ENCODE data around the gene FGF12. TPM values are rescaled to one million over a fixed set of nuclear protein-coding genes. Genes with fewer than 3 reads are reported as not detected.

The FGF12 gene
- total RNA-seq, 2 donors from 2014 or later: 0.25 to 0.48 TPM

GRCh38 chr3:192155194-192155593 is 572.1 kb downstream of the FGF12 start:
- intact Hi-C loops (cut with DNase I): no loop called here
- Histone ChIP-seq H3K36me3 (no peaks in the 10 kb centered on the region), H3K9me3 (no peaks in the 10 kb centered on the region), H3K9ac (ENCODE audit: low read depth in 2 of 2, low read length in 2 of 2) (no peak overlapping the region), H3K27me3 (no peaks in the 10 kb centered on the region), H3K27ac (no peak overlapping the region), H3K4me3 (no peak overlapping the region), H3K4me1 (no peaks in the 10 kb centered on the region)
- DNase-seq: no peak
- TF ChIP-seq CTCF (IDR thresholded peaks at IDR 0.05): no peak

- H3K27me3 ChIP-seq: no peaks in the 10 kb centered on the region
- H3K36me3 ChIP-seq: no peaks in the 10 kb centered on the region
- H3K4me3 ChIP-seq: no peak overlapping the region
- H3K27ac ChIP-seq: no peak overlapping the region
- intact Hi-C loops (cut with DNase I): loop anchor here (5.0 kb wide), 1 partner anchor 309 kb away; no protein-coding TSS in a partner anchor
- no peak overlapping the region for H3K9ac ChIP-seq (ENCODE audit: low read depth in 2 of 2, low read length in 2 of 2)
- DNase-seq: no peak
- H3K9me3 ChIP-seq: no peaks in the 10 kb centered on the region
- TF ChIP-seq CTCF (IDR thresholded peaks at IDR 0.05): no peak
- no peaks in the 10 kb centered on the region for H3K4me1 ChIP-seq
Measured at GRCh38 chr3:192133271-192133670, 594.1 kb downstream of the FGF12 start.

GRCh38 chr3:192130534-192131132 is 596.7 kb downstream of the FGF12 start:
- H3K27me3 ChIP-seq: no peaks in the 10 kb centered on the region
- intact Hi-C loops (cut with DNase I): loop anchor here (5.0 kb wide), 1 partner anchor 312 kb away; no protein-coding TSS in a partner anchor

GRCh38 chr3:192129586-192129985 is 597.8 kb downstream of the FGF12 start:
- Histone ChIP-seq H3K4me3 (no peak overlapping the region), H3K36me3 (no peaks in the 10 kb centered on the region)

More at GRCh38 chr3:192130534-192131132, 596.7 kb downstream of the FGF12 start:
- H3K4me3 ChIP-seq: no peak overlapping the region
- H3K36me3 ChIP-seq: no peaks in the 10 kb centered on the region
- no peak overlapping the region for H3K27ac ChIP-seq
- no peaks in the 10 kb centered on the region for H3K9me3 ChIP-seq
- TF ChIP-seq CTCF (IDR thresholded peaks at IDR 0.05): peak; percentile 40
- no peak overlapping the region for H3K9ac ChIP-seq (ENCODE audit: low read depth in 2 of 2, low read length in 2 of 2)
- peak; percentile 36 for DNase-seq
- no peaks in the 10 kb centered on the region for H3K4me1 ChIP-seq

GRCh38 chr3:192128922-192129321 is 598.4 kb downstream of the FGF12 start:
- Histone ChIP-seq H3K4me1 (no peaks in the 10 kb centered on the region), H3K36me3 (no peaks in the 10 kb centered on the region), H3K4me3 (no peak overlapping the region), H3K9me3 (no peaks in the 10 kb centered on the region), H3K9ac (ENCODE audit: low read depth in 2 of 2, low read length in 2 of 2) (no peak overlapping the region), H3K27ac (no peak overlapping the region), H3K27me3 (no peaks in the 10 kb centered on the region)
- intact Hi-C loops (cut with DNase I): no loop called here
- no peak for DNase-seq
- TF ChIP-seq CTCF (IDR thresholded peaks at IDR 0.05): no peak

More at GRCh38 chr3:192129586-192129985, 597.8 kb downstream of the FGF12 start:
- H3K27ac ChIP-seq: no peak overlapping the region
- no peaks in the 10 kb centered on the region for H3K4me1 ChIP-seq
- no peak overlapping the region for H3K9ac ChIP-seq (ENCODE audit: low read depth in 2 of 2, low read length in 2 of 2)
- no peak for TF ChIP-seq CTCF (IDR thresholded peaks at IDR 0.05)
- intact Hi-C loops (cut with DNase I): no loop called here
- no peak for DNase-seq
- H3K9me3 ChIP-seq: no peaks in the 10 kb centered on the region
- H3K27me3 ChIP-seq: no peaks in the 10 kb centered on the region
